HG03103 (cell line): ENCODE data around the gene NUPR1.
"Not testable (repeated sequence)": the region's sequence is repeated elsewhere in the genome, so short reads cannot be mapped to it uniquely, and the experiment has no call there.

ENCODE experiments used
- ATAC-seq: cut with Tn5 transposase; IDR thresholded peaks from one replicate; pipeline ENCODE4 v1.9.1; 2021; ENCODE audit warnings: low read depth; ENCODE audit not compliant: unreplicated experiment

The NUPR1 gene

DNA sequence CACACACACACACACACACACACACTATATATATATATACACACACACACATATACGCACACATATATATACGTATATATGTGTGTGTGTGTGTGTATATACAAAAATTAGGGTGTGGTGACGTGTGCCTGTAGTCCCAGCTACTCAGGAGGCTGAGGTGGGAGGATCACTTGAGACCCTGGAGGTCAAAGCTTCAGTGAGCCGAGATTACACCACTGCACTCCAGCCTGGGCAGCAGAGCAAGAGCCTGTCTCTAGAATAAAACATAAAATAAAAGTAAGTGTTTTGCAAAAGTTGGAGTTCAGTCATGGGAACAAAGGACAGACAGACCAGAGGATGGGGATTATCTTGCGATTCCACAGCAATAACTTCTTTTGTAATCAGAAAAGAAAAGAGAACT is 10.8 kb downstream of the NUPR1 start:
- ATAC-seq = no peak

DNA sequence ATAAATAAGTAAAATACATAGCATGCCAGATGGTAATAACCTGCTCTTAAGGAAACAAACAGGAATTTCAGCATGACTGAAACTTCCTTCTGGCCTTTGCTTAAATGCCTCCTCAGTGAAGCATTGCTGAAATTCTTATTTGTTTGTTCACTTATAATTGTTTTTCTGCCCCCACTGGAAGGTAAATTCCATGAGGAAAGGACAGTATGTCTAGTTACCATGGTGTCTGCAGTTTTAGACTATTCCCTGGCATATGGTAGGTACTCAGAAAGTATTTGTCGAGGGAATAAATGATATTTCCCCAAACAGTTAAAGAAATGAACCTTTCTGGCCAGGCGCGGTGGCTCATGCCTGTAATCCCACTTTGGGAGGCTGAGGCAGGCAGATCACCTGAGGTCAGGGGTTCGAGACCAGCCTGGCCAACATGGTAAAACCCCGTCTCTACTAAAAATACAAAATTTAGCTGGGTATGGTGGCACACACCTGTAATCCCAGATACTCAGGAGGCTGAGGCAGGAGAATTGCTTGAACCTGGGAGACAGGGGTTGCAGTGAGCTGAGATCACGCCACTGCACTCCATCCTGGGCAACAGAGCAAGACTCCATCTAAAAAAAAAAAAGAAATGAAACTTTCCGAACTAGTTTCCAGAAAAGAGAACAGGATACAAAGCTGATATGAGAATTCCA is 11.5 kb downstream of the NUPR1 start:
- not testable (repeated sequence) for ATAC-seq

DNA sequence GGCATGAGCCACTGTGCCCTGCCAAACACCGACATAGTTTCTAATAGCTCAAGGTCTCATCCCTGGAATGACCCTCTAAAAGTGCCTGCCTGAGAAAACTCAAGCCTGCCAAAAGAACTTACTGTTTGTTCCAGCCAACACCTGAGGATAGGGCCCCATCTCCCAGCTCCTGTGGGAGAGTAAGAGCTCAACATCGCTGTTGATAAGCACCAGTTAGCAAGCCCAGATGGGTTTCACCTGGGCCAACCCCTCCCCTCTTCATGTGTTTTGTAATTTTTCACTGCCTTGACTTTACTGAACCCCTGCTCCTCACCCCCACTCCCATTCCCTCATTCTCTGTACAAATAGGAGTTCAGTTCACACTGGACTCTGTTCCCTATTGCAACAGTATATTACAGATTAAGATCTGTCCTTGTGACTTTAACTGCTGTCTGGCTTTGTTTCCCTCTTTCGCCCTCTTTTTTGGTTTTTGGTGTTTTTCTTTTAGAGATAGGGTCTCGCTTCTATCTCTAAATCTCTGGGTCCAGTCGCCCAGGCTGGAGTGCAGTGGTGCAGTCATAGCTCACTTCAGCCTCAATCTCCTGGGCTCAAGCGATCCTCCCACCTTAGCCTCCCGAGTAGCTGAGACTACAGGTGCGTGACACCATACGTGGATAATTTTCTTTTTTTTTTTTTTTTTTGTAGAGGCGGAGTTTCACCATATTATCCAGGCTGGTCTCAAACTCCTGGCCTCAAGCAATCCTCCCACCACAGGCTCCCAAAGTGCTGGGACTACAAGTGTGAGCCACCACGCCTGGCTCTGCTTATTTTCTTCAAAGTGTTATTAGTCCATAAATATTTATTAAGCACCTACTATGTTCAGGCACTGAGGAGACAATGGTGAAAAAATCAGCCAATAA is 12.3 kb downstream of the NUPR1 start:
- ATAC-seq = no peak

- no peak for ATAC-seq
Measured at GRCh38 chr16:28524681-28525171, 14.0 kb downstream of the NUPR1 start.

DNA sequence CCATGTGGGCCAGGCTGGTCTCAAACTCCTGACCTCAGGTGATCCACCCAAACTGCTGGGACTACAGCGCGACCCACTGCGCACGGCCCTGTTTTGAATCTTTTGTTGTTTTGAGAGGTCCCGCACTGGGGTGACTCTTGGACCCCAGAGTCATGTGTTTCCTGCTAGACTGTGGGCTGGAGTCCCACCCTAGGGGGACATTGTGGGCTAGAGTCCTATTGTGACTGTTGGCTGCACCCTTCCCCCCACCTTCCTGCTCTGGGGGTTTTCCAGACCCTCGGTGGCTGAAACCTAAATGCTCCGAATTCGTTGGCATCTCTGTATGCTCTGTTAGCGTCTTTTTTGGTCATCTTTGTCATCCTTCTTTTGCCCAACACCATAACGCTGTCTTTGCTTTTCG is 16.0 kb downstream of the NUPR1 start:
- ATAC-seq = no peak

DNA sequence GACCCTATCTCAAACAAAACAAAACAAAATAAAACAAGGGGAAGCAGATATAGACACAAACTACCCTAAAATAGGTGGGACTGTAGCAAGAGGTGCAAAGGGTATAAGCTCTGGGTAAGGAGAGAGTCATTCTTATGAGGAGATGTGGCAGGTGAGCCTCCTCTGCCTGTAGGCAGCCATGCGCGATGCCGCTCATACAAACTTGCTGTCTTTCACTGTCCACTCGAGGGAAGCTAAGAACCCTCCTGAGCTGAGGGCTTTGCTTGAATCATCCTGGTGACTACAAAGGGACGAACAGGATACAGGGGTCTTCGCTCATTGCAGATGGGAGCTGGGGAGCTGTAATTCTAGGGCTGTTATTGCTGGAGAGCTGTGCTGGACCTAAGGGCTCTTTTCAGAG is 17.3 kb downstream of the NUPR1 start:
- no peak for ATAC-seq

- no peak for ATAC-seq
Measured at GRCh38 chr16:28520672-28521071, 18.1 kb downstream of the NUPR1 start.

- no peak for ATAC-seq
Measured at GRCh38 chr16:28514246-28514645, 24.5 kb downstream of the NUPR1 start.

DNA sequence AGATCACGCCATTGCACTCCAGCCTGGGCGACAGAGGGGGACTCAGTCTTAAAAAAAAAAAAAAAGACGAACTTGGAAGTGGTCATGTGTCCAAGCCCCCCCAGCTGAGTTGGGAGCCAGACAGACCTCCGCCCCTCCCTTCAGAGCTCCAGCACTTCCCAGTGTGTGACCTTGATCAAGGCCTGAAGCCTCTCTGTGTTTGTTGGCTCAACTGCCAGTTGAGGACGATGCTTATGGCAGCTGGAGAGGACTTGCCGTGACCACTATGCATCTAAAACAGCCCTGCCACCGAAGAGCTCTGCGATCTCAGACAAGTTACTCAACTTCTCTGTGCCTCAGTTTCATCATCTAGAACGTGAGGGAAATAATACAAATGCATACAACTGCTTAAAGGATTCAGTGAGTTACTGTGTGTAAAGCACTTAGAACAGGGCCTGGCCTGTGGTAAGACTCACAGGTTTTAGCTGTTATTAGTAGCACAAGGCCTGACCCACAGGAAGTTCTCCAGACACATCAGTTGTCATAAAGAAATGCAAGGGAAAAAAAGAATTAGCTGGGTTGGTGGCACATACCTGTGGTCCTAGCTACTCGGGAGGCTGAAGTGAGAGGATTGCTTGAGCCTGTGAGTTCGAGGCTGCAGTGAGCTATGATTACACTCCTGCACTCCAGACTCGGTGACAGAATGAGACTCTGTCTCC is 25.1 kb downstream of the NUPR1 start:
- no peak for ATAC-seq

GRCh38 chr16:28511801-28512789 is 26.7 kb downstream of the NUPR1 start:
- no peak for ATAC-seq

DNA sequence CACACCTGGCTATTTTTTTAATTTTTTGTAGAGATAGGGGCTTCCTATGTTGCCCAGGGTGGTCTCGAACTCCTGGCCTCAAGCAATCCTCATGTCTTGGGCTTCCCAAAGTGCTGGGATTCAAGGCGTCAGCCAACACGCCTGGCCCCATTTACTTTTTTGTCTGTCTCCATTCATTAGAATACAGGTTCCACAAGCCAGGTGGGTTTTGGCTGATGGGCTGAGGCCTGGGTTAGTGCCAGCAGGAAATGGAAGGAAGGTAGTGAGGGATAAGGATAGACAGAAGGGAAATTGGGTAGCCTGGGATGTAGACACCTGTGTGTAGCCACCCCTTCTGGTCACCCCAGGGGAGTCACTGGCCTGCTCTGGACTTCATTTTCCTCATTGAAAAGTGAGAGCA is 27.7 kb downstream of the NUPR1 start:
- ATAC-seq = no peak

DNA sequence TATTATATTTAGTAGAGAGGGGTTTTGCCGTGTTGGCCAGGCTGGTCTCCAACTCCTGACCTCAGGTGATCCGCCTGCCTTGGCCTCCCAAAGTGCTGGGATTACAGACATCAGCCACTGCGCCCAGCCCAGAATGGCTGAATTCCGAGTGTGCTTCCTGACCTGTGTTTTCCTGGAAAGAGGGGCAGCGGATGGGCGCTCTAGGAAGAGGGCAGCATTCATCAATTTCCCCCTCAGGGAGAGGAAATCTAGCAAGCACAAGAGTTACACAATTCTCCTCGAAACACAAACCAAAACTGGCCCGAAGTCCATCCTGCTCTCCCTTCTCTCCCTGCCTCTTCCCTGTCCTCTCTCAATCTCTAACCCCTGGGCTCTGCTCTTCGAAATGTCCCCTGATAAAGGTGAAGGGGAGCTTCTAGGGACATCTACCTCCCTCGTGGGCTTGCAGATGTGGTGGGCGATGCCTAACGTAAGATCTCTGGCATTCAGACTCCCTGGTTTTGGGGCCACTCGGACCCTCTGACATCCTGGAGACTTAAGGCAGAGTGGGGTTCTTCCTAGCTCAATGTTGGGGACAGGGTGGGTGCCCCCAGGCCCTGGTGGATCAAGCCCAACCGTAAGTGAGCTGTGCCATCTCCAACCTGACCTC is 33.2 kb downstream of the NUPR1 start:
- ATAC-seq = no peak

- ATAC-seq = no peak
Measured at GRCh38 chr16:28504707-28505404, 33.9 kb downstream of the NUPR1 start.

DNA sequence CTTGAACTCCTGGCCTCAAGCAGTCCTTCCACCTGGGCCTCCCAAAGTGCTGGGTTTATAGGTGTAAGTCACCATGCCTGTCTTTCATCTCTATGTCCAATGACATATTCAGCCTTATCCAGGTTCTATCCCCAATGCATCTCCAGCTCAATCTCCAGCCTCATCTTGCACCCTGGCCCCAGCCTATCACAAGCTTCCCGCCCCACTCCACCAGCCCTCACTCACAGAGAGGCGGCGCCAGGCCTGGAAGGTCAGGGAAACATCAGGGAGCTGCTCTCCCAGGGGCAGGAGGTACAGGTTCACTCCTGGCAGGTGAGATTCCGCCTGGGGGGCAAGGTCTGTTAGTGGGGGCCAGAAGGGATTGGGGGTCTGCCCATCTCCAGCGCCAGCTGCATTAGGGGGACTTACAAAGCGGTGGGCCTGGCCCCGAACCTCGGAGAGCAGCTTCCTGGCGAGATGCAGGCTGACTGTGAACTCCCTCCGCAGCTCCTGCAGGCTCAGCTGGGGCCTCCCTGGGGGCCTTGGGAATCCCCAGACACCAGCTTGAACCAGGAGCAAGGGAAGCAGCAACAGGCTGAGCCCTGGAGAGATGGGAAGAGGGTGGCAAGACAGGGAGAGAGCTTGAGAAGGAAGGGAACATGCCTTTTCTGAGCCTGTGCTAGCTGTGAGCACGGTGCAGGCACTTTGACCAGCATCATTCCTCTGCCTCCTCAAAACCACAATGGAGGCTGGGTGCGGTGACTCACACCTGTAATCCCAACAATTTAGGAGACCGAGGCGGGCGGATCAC is 35.1 kb downstream of the NUPR1 start:
- no peak for ATAC-seq

GRCh38 chr16:28502290-28502689 is 36.5 kb downstream of the NUPR1 start:
- ATAC-seq = no peak

DNA sequence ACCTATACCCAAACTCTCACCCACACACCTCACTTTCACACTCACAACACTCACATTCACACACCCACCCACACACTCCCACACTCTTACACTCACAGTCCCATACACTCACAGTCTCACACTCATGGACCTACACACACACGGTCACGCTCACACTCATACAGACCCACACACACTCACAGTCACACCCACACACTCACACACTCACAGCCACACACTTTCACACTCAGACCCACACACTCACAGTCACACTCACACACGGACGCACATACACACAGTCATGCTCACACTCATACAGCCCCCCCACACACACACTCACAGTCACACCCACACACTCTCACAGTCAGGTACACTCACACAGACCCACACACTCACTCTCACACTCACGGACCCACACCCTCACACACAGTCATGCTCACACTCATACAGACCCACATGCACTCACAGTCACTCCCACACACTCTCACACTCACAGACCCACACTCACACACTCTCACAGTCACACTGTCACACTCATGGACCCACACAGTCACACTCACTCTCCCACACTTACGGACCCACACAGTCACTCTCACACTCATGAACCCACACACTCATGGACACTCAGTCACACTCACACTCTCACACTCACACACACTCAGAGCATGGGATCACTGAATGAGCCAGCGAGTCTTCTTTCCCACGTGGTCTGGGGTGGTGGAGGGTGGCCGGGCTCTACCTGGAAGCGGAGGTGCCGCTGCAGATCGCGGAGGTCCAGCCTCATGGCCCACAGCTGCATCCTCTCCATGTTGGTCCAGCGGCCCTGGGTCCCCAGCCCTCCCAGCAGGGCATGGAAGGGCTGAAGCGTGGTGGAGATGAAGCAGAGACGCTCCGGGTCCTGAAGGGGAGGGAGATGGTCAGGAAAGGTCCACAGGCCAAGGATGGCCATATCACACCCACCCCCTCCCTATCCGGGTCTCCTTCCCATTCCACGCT is 37.2 kb downstream of the NUPR1 start:
- ATAC-seq = no peak
